Measurements from ENCODE around the gene PLA2G15.

GRCh38 chr16:68253721-68254120, 8.5 kb downstream of the PLA2G15 start:
- no peak for TF ChIP-seq CTCF (IDR thresholded peaks at IDR 0.05)
- no peak for TF ChIP-seq POLR2A (IDR thresholded peaks at IDR 0.05)
